ENCODE measurements around the gene OMP.

Gene OMP

GRCh38 chr11:77117492-77117891 is 14.9 kb downstream of the OMP start:
- no peaks in the 10 kb centered on the region for H3K36me3 ChIP-seq
- H3K9me3 ChIP-seq = no peaks in the 10 kb centered on the region
- no peak overlapping the region for H3K4me3 ChIP-seq (ENCODE audit: low read depth in 1 of 2, low read length in 1 of 2)
- no peaks in the 10 kb centered on the region for H3K4me1 ChIP-seq (ENCODE audit: control insufficient read depth in 1 of 2, insufficient read depth in 1 of 2, low read depth in 1 of 2, low read length in 1 of 2)
- no peaks in the 10 kb centered on the region for H3K27me3 ChIP-seq
- no peak for TF ChIP-seq CTCF (IDR thresholded peaks at IDR 0.05)
- H3K27ac ChIP-seq = no peak overlapping the region

- no peak for TF ChIP-seq CTCF (IDR thresholded peaks at IDR 0.05)
These were observed 15.4 kb downstream of the OMP start for GRCh38 chr11:77118086-77118485.

GRCh38 chr11:77118971-77119370 is 16.3 kb downstream of the OMP start:
- H3K27me3 ChIP-seq = no peaks in the 10 kb centered on the region
- H3K9me3 ChIP-seq = no peaks in the 10 kb centered on the region
- no peaks in the 10 kb centered on the region for H3K36me3 ChIP-seq
- no peak for TF ChIP-seq CTCF (IDR thresholded peaks at IDR 0.05)
- no peaks in the 10 kb centered on the region for H3K4me1 ChIP-seq (ENCODE audit: control insufficient read depth in 1 of 2, insufficient read depth in 1 of 2, low read depth in 1 of 2, low read length in 1 of 2)
- no peak overlapping the region for H3K27ac ChIP-seq
- H3K4me3 ChIP-seq (ENCODE audit: low read depth in 1 of 2, low read length in 1 of 2) = no peak overlapping the region

More at GRCh38 chr11:77118086-77118485, 15.4 kb downstream of the OMP start:
- H3K4me1 ChIP-seq (ENCODE audit: control insufficient read depth in 1 of 2, insufficient read depth in 1 of 2, low read depth in 1 of 2, low read length in 1 of 2) = no peaks in the 10 kb centered on the region
- no peaks in the 10 kb centered on the region for H3K27me3 ChIP-seq
- no peak overlapping the region for H3K27ac ChIP-seq
- no peaks in the 10 kb centered on the region for H3K9me3 ChIP-seq
- no peaks in the 10 kb centered on the region for H3K36me3 ChIP-seq
- no peak overlapping the region for H3K4me3 ChIP-seq (ENCODE audit: low read depth in 1 of 2, low read length in 1 of 2)

- Histone ChIP-seq H3K27me3 (no peaks in the 10 kb centered on the region), H3K27ac (no peak overlapping the region), H3K36me3 (no peaks in the 10 kb centered on the region), H3K4me3 (ENCODE audit: low read depth in 1 of 2, low read length in 1 of 2) (no peak overlapping the region), H3K9me3 (no peaks in the 10 kb centered on the region), H3K4me1 (ENCODE audit: control insufficient read depth in 1 of 2, insufficient read depth in 1 of 2, low read depth in 1 of 2, low read length in 1 of 2) (no peaks in the 10 kb centered on the region)
- no peak for TF ChIP-seq CTCF (IDR thresholded peaks at IDR 0.05)
These were observed 16.9 kb downstream of the OMP start for GRCh38 chr11:77119531-77119936.

GRCh38 chr11:77120571-77120970 is 17.9 kb downstream of the OMP start:
- H3K27me3 ChIP-seq = peaks cover 6% of the 10 kb centered on the region
- no peak for TF ChIP-seq CTCF (IDR thresholded peaks at IDR 0.05)

GRCh38 chr11:77121096-77121640 is 18.5 kb downstream of the OMP start:
- no peak for TF ChIP-seq CTCF (IDR thresholded peaks at IDR 0.05)
- H3K4me3 ChIP-seq (ENCODE audit: low read depth in 1 of 2, low read length in 1 of 2) = no peak overlapping the region
- H3K27ac ChIP-seq = no peak overlapping the region
- H3K27me3 ChIP-seq = peaks cover 10% of the 10 kb centered on the region
- H3K4me1 ChIP-seq (ENCODE audit: control insufficient read depth in 1 of 2, insufficient read depth in 1 of 2, low read depth in 1 of 2, low read length in 1 of 2) = no peaks in the 10 kb centered on the region
- no peaks in the 10 kb centered on the region for H3K9me3 ChIP-seq
- no peaks in the 10 kb centered on the region for H3K36me3 ChIP-seq

More at GRCh38 chr11:77120571-77120970, 17.9 kb downstream of the OMP start:
- no peaks in the 10 kb centered on the region for H3K36me3 ChIP-seq
- no peaks in the 10 kb centered on the region for H3K9me3 ChIP-seq
- no peak overlapping the region for H3K4me3 ChIP-seq (ENCODE audit: low read depth in 1 of 2, low read length in 1 of 2)
- H3K4me1 ChIP-seq (ENCODE audit: control insufficient read depth in 1 of 2, insufficient read depth in 1 of 2, low read depth in 1 of 2, low read length in 1 of 2) = no peaks in the 10 kb centered on the region
- H3K27ac ChIP-seq = no peak overlapping the region

All from neutrophil (primary cell).